Neural crest cell (in vitro differentiated cells): ENCODE results near the gene PCDHA5. TPM values are rescaled to one million over a fixed set of nuclear protein-coding genes. Genes with fewer than 3 reads are reported as not detected.
"Not testable (repeated sequence)": the region's sequence is repeated elsewhere in the genome, so short reads cannot be mapped to it uniquely, and the experiment has no call there.

Source experiments
- DNase-seq: peaks from one replicate; pipeline ENCODE4 v3.0.0; 2021; ENCODE audit warnings: low read depth, mixed read lengths, low spot score
- H3K27ac Mint-ChIP-seq: one replicate; pipeline ENCODE4 v1.8.0; 2021; ENCODE audit warnings: mild to moderate bottlenecking, mixed read lengths; ENCODE audit not compliant: unreplicated experiment
- H3K27me3 Mint-ChIP-seq: 2 replicates; pipeline ENCODE4 v1.8.0; 2021; ENCODE audit warnings: low read depth, mild to moderate bottlenecking, mixed read lengths
- H3K36me3 Mint-ChIP-seq: 2 replicates; pipeline ENCODE4 v1.8.0; 2021; ENCODE audit warnings: low read depth, mild to moderate bottlenecking, mixed read lengths
- H3K4me1 Mint-ChIP-seq: 2 replicates; pipeline ENCODE4 v1.8.0; 2021; ENCODE audit warnings: mixed read lengths
- H3K4me3 Mint-ChIP-seq: one replicate; pipeline ENCODE4 v1.8.0; 2021; ENCODE audit warnings: mild to moderate bottlenecking, mixed read lengths
- H3K9me3 Mint-ChIP-seq: 2 replicates; pipeline ENCODE4 v1.8.0; 2021; ENCODE audit warnings: mixed read lengths
- total RNA-seq: library from RNA; stranded (reverse); gene quantifications from 2 replicates; pipeline ENCODE4 v1.2.1, GENCODE V29; 2021
- TF ChIP-seq, protein P1 (sequence below): fragments of 200-600 bp; sonication (generic); conservative IDR thresholded peaks from 2 replicates; pipeline ENCODE4 v1.5.0; 2021; ENCODE audit warnings: antibody characterized with exemption, mild to moderate bottlenecking

PCDHA5 gene
- total RNA-seq, 1 donor from 2014 or later, result 1.4 TPM

DNA sequence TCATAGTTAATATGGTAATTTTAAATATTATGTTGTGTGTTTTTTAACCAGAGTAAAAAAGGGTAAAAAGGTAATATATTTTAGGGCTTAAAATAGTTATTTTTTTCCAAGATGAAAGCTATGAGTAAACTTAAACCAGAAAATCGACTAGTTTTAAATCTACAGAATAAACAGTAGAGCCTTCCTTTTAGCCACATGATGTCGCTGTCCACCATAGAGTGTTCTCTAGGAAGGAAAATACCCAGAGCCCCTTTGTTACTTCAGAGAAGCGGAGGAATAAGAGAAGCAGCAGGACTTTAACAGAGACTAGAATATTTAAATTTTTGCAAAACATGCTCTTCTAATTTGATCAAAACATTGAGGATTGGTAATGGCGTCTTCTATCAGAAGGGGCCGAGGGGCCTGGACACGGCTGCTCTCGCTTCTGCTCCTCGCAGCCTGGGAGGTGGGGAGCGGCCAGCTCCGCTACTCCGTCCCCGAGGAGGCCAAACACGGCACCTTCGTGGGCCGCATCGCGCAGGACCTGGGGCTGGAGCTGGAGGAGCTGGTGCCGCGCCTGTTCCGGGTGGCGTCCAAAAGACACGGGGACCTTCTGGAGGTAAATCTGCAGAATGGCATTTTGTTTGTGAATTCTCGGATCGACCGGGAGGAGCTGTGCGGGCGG is 26.7 kb upstream of the PCDHA5 start, which contains the start of gene PCDHA2:
PCDHA2 (plus strand) TSS at position 258 of the 664 bp plus-strand sequence.
- TF ChIP-seq, protein P1, sequence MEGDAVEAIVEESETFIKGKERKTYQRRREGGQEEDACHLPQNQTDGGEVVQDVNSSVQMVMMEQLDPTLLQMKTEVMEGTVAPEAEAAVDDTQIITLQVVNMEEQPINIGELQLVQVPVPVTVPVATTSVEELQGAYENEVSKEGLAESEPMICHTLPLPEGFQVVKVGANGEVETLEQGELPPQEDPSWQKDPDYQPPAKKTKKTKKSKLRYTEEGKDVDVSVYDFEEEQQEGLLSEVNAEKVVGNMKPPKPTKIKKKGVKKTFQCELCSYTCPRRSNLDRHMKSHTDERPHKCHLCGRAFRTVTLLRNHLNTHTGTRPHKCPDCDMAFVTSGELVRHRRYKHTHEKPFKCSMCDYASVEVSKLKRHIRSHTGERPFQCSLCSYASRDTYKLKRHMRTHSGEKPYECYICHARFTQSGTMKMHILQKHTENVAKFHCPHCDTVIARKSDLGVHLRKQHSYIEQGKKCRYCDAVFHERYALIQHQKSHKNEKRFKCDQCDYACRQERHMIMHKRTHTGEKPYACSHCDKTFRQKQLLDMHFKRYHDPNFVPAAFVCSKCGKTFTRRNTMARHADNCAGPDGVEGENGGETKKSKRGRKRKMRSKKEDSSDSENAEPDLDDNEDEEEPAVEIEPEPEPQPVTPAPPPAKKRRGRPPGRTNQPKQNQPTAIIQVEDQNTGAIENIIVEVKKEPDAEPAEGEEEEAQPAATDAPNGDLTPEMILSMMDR, result peak; percentile 67
- H3K4me1 Mint-ChIP-seq, result no peaks in the 10 kb centered on the region
- H3K27me3 Mint-ChIP-seq, result no peaks in the 10 kb centered on the region
- no peak for DNase-seq
- peak within 1 kb of the TSS; percentile 79 for H3K4me3 Mint-ChIP-seq
- H3K27ac Mint-ChIP-seq, result no peak within 1 kb of the TSS
- peaks cover 31% of the 10 kb centered on the region for H3K36me3 Mint-ChIP-seq
- peaks cover 12% of the 10 kb centered on the region for H3K9me3 Mint-ChIP-seq

DNA sequence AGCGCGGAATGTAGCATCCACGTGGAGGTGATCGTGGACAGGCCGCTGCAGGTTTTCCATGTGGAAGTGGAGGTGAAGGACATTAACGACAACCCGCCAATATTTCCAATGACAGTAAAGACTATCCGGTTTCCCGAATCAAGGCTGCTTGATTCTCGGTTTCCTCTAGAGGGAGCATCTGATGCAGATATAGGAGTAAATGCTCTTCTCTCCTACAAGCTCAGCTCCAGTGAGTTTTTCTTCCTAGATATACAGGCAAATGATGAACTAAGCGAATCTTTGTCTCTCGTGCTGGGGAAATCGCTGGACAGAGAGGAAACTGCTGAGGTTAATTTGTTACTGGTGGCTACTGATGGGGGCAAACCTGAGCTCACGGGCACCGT is 26.2 kb upstream of the PCDHA5 start:
- TF ChIP-seq, protein P1, result peak; percentile 39
- Mint-ChIP-seq H3K4me3 (peak overlapping the region; percentile 79), H3K27me3 (no peaks in the 10 kb centered on the region), H3K9me3 (peaks cover 13% of the 10 kb centered on the region), H3K36me3 (peaks cover 35% of the 10 kb centered on the region), H3K4me1 (no peaks in the 10 kb centered on the region), H3K27ac (no peak overlapping the region)
- DNase-seq, result no peak

DNA sequence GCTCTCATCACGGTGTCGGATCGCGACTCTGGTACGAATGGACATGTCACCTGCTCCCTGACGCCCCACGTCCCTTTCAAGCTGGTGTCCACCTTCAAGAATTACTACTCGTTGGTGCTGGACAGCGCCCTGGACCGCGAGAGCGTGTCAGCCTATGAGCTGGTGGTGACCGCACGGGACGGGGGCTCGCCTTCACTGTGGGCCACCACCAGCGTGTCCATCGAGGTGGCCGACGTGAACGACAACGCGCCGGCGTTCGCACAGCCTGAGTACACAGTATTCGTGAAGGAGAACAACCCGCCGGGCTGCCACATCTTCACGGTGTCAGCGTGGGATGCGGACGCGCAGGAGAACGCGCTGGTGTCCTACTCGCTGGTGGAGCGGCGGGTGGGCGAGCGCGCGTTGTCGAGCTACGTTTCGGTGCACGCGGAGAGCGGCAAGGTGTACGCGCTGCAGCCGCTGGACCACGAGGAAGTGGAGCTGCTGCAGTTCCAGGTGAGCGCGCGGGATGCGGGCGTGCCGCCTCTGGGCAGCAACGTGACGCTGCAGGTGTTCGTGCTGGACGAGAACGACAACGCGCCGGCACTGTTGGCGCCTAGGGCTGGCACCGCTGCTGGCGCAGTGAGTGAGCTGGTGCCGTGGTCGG is 25.2 kb upstream of the PCDHA5 start:
- peaks cover 40% of the 10 kb centered on the region for H3K36me3 Mint-ChIP-seq
- H3K27me3 Mint-ChIP-seq, H3K4me3 Mint-ChIP-seq, H3K4me1 Mint-ChIP-seq, DNase-seq, H3K27ac Mint-ChIP-seq: not testable (repeated sequence)
- H3K9me3 Mint-ChIP-seq, result peaks cover 13% of the 10 kb centered on the region

DNA sequence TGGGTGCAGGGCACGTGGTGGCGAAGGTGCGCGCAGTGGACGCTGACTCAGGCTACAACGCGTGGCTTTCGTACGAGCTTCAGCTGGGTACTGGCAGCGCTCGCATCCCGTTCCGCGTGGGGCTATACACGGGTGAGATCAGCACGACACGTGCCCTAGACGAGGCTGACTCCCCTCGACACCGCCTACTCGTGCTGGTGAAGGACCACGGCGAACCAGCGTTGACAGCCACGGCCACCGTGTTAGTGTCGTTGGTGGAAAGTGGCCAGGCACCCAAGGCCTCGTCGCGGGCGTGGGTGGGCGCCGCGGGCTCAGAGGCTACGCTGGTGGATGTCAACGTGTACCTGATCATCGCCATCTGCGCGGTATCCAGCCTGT is 24.7 kb upstream of the PCDHA5 start:
- TF ChIP-seq, protein P1, result no peak
- Mint-ChIP-seq H3K9me3 (peaks cover 13% of the 10 kb centered on the region), H3K27me3 (no peaks in the 10 kb centered on the region), H3K36me3 (peaks cover 41% of the 10 kb centered on the region), H3K27ac (no peak overlapping the region), H3K4me3 (no peak overlapping the region), H3K4me1 (no peaks in the 10 kb centered on the region)
- DNase-seq, result no peak

DNA sequence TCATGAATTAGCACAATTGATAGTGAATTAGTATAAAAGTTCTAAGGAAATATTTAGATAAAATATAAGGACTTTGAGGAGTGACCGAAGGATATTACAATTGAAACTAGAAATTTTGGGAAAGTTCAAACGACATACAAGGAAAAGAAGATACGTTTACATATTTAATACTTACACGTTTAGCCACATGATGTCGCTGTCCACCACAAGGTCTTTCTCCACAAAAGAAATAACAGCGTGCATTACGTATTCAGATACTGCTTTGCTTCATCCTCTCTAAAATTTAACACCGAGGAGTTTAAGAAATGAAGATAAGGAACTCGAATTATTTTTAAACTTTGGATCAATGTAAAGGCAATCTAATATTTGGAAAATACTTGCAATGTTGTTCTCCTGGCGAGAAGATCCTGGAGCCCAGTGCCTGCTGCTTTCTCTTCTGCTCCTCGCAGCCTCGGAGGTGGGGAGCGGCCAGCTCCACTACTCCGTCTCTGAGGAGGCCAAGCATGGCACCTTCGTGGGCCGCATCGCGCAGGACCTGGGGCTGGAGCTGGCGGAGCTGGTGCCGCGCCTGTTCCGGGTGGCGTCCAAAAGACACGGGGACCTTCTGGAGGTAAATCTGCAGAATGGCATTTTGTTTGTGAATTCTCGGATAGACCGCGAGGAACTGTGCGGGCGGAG is 20.5 kb upstream of the PCDHA5 start, which contains the start of gene PCDHA3:
PCDHA3 (plus strand) TSS at position 242 of the 678 bp plus-strand sequence.
- peaks cover 39% of the 10 kb centered on the region for H3K36me3 Mint-ChIP-seq
- H3K4me3 Mint-ChIP-seq, result no peak within 1 kb of the TSS
- TF ChIP-seq, protein P1, result no peak
- H3K27me3 Mint-ChIP-seq, result no peaks in the 10 kb centered on the region
- peaks cover 16% of the 10 kb centered on the region for H3K9me3 Mint-ChIP-seq
- no peak within 1 kb of the TSS for H3K27ac Mint-ChIP-seq
- peaks cover 2% of the 10 kb centered on the region for H3K4me1 Mint-ChIP-seq
- DNase-seq, result no peak

DNA sequence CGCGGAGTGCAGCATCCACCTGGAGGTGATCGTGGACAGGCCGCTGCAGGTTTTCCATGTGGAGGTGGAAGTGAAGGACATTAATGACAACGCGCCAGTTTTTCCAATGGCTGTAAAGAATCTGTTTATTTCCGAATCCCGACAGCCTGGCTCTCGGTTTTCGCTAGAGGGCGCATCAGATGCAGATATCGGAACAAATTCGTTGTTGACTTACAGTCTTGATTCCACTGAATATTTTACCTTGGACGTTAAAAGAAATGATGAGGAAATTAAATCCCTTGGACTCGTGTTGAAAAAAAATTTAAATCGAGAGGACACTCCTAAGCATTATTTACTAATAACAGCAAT is 19.9 kb upstream of the PCDHA5 start:
- DNase-seq, result no peak
- Mint-ChIP-seq H3K36me3 (peaks cover 37% of the 10 kb centered on the region), H3K27me3 (no peaks in the 10 kb centered on the region), H3K27ac (no peak overlapping the region), H3K4me1 (peaks cover 4% of the 10 kb centered on the region), H3K9me3 (peaks cover 17% of the 10 kb centered on the region), H3K4me3 (no peak overlapping the region)
- TF ChIP-seq, protein P1, result peak; percentile 19

GRCh38 chr5:140802381-140802780 is 19.0 kb upstream of the PCDHA5 start:
- H3K4me1 Mint-ChIP-seq, H3K27me3 Mint-ChIP-seq, H3K4me3 Mint-ChIP-seq, H3K27ac Mint-ChIP-seq, DNase-seq: not testable (repeated sequence)
- H3K9me3 Mint-ChIP-seq, result peaks cover 19% of the 10 kb centered on the region
- peaks cover 39% of the 10 kb centered on the region for H3K36me3 Mint-ChIP-seq
